Forelimb muscle (tissue), 1 donor: ENCODE measurements around the gene PDE8B. TPM values are rescaled to one million over a fixed set of nuclear protein-coding genes. Genes with fewer than 3 reads are reported as not detected.
"Not testable (repeated sequence)": the region's sequence is repeated elsewhere in the genome, so short reads cannot be mapped to it uniquely, and the experiment has no call there.

Experiments
- DNase-seq: peaks from one replicate; pipeline ENCODE4 v3.0.0-alpha.2; 2013; ENCODE audit warnings: low read depth
- polyA plus RNA-seq: library from polyadenylated mRNA; unstranded; fragments of 120-200 nt; gene quantifications from one replicate; pipeline ENCODE4 v1.2.1, GENCODE V29; 2013; ENCODE audit not compliant: insufficient read length

Gene PDE8B
- polyA plus RNA-seq, 1 donor: 3.9 TPM

GRCh38 chr5:77443670-77444069 lies 233.2 kb downstream of the PDE8B start:
- DNase-seq: no peak

GRCh38 chr5:77444356-77444755 lies 233.9 kb downstream of the PDE8B start:
- DNase-seq: no peak

GRCh38 chr5:77448831-77449230 lies 238.4 kb downstream of the PDE8B start:
- DNase-seq: no peak

- no peak for DNase-seq
These were observed 238.8 kb downstream of the PDE8B start for GRCh38 chr5:77449277-77449676.

- no peak for DNase-seq
These were observed 239.5 kb downstream of the PDE8B start for GRCh38 chr5:77449981-77450380.

GRCh38 chr5:77452351-77452750 lies 241.9 kb downstream of the PDE8B start:
- no peak for DNase-seq

GRCh38 chr5:77454123-77454522 lies 243.6 kb downstream of the PDE8B start:
- DNase-seq: no peak

GRCh38 chr5:77461287-77461686 lies 250.8 kb downstream of the PDE8B start:
- DNase-seq: no peak

GRCh38 chr5:77463905-77464304 lies 253.4 kb downstream of the PDE8B start:
- DNase-seq: no peak

GRCh38 chr5:77468875-77469274 lies 258.4 kb downstream of the PDE8B start:
- not testable (repeated sequence) for DNase-seq

- DNase-seq: not testable (repeated sequence)
These were observed 264.6 kb downstream of the PDE8B start for GRCh38 chr5:77475041-77475440.

Other genes starting within 250 kb of the PDE8B start
- gene AGGF1, start 180.3 kb upstream of the PDE8B start, polyA plus RNA-seq: 14.4 TPM
- gene ZBED3, start 123.4 kb upstream of the PDE8B start, polyA plus RNA-seq: 7.3 TPM